Keratinocyte (primary cell): Measurements from ENCODE around the gene CAND2. TPM values are rescaled to one million over a fixed set of nuclear protein-coding genes. Genes with fewer than 3 reads are reported as not detected.

Experiments
- DNase-seq: peaks from one replicate; pipeline ENCODE4 v3.0.0-alpha.2; 2011; ENCODE audit warnings: low read depth, missing footprints, low spot score
- FAIRE-seq: peaks from 2 replicates; lab custom pipeline; 2011; peaks lifted over from hg19 to GRCh38; lab: Jason Lieb, UNC
- H2AFZ ChIP-seq: 2 replicates; pipeline ENCODE4 v1.6.0; 2012; ENCODE audit warnings: low read length, control low read depth, inconsistent platforms; ENCODE audit not compliant: control insufficient read depth
- H3K27ac ChIP-seq: 2 replicates; pipeline ENCODE4 v1.5.1; 2011; ENCODE audit warnings: low read length; ENCODE audit not compliant: control insufficient read depth, insufficient read depth
- H3K27me3 ChIP-seq: 3 replicates; pipeline ENCODE4 v1.6.0; 2011; ENCODE audit warnings: low read length; ENCODE audit not compliant: control insufficient read depth, insufficient read depth; ENCODE audit errors: extremely low read depth
- H3K36me3 ChIP-seq, 2 experiments: 2 replicates in 1 of 2; 3 replicates in 1 of 2; pipeline ENCODE4 v1.5.1; 2011; ENCODE audit warnings: low read length in 2 of 2, mild to moderate bottlenecking in 1 of 2; ENCODE audit not compliant: control insufficient read depth in 2 of 2, insufficient read depth in 2 of 2; ENCODE audit errors: extremely low read depth in 1 of 2
- H3K4me1 ChIP-seq: 3 replicates; pipeline ENCODE4 v1.5.1; 2011; ENCODE audit warnings: low read length; ENCODE audit not compliant: control insufficient read depth, insufficient read depth; ENCODE audit errors: extremely low read depth
- H3K4me2 ChIP-seq: 3 replicates; pipeline ENCODE4 v1.6.0; 2011; ENCODE audit warnings: low read depth, low read length; ENCODE audit not compliant: control insufficient read depth, insufficient read depth; ENCODE audit errors: extremely low read depth
- H3K4me3 ChIP-seq, 3 experiments: fragments of 200-600 bp in 1 of 3; sonication (generic) in 1 of 3; 2 replicates in 2 of 3; 3 replicates in 1 of 3; pipeline ENCODE4 v1.5.1; 2011 to 2016; ENCODE audit warnings: low read length in 3 of 3, mild to moderate bottlenecking in 3 of 3, control low read depth in 2 of 3, inconsistent platforms in 1 of 3, low read depth in 1 of 3, mixed read lengths in 1 of 3, mixed run types in 1 of 3, moderate library complexity in 1 of 3; ENCODE audit not compliant: control insufficient read depth in 2 of 3, insufficient read depth in 2 of 3; ENCODE audit errors: extremely low read depth in 1 of 3
- H3K79me2 ChIP-seq: 2 replicates; pipeline ENCODE4 v1.6.0; 2012; ENCODE audit warnings: low read length; ENCODE audit not compliant: control insufficient read depth, insufficient read depth
- H3K9ac ChIP-seq: 3 replicates; pipeline ENCODE4 v1.6.0; 2011; ENCODE audit warnings: low read length; ENCODE audit not compliant: control insufficient read depth, insufficient read depth; ENCODE audit errors: extremely low read depth
- H3K9me1 ChIP-seq: 3 replicates; pipeline ENCODE4 v1.6.0; 2011; ENCODE audit warnings: low read length; ENCODE audit not compliant: control insufficient read depth, insufficient read depth; ENCODE audit errors: extremely low read depth
- H3K9me3 ChIP-seq: 2 replicates; pipeline ENCODE4 v1.5.1; 2012; ENCODE audit warnings: low read depth, low read length; ENCODE audit not compliant: control insufficient read depth
- H4K20me1 ChIP-seq: 3 replicates; pipeline ENCODE4 v1.6.0; 2011; ENCODE audit warnings: low read length; ENCODE audit not compliant: control insufficient read depth, insufficient read depth; ENCODE audit errors: extremely low read depth
- CTCF ChIP-seq, 3 experiments: IDR thresholded peaks in 1 of 3; conservative IDR thresholded peaks in 1 of 3; optimal IDR thresholded peaks in 1 of 3; 2 replicates in 2 of 3; 3 replicates in 1 of 3; pipeline versions ENCODE3 to v1.5.1; 2011; ENCODE audit warnings: low read length in 3 of 3, mild to moderate bottlenecking in 3 of 3, moderate library complexity in 2 of 3, control low read depth in 1 of 3, inconsistent platforms in 1 of 3; ENCODE audit not compliant: insufficient read depth in 2 of 3; ENCODE audit errors: extremely low read depth in 1 of 3
- EZH2 ChIP-seq: IDR thresholded peaks from one replicate; pipeline ENCODE4 v1.6.1; 2012; ENCODE audit warnings: inconsistent platforms, mild to moderate bottlenecking, low read length, moderate library complexity
- dilution Hi-C: fragments of 300-500 bp; cut with MboI; formaldehyde crosslinking; loops from one replicate; pipeline ENCODE4 v1.7.0; 2020; ENCODE audit warnings: low sequenced_read_pairs; ENCODE audit not compliant: extremely low pct_ligation_motif_present
- polyA plus RNA-seq, 5 experiments: library from polyadenylated mRNA; depleted of rRNA in 3 of 5; stranded (reverse) in 3 of 5; stranded (forward) in 1 of 5; unstranded in 1 of 5; fragments of >200 nt; gene quantifications; 1 replicate in 1 of 5; 2 replicates in 3 of 5; 3 replicates in 1 of 5; pipeline versions ENCODE4 v1.2.1 to v1.2.3, GENCODE V29; 2011 to 2012; ENCODE audit warnings: missing spikeins in 2 of 5, low read depth in 1 of 5, low replicate concordance in 1 of 5
- small RNA-seq, 3 experiments: library from RNA; depleted of rRNA; stranded (forward); fragments of <200 nt; gene quantifications; one replicate each; pipeline ENCODE3, GENCODE V24; 2012; ENCODE audit warnings: low read depth in 3 of 3, low replicate concordance in 1 of 3; ENCODE audit not compliant: insufficient read length in 3 of 3

CAND2 gene
- polyA plus RNA-seq, 1 donor (not counting 4 experiments of a cell fraction or from before 2014, with no cell fraction given): 0.05 TPM

- TF ChIP-seq CTCF (optimal IDR thresholded peaks at IDR 0.05 in 1 of 3, IDR thresholded peaks at IDR 0.05 in 1 of 3, conservative IDR thresholded peaks at IDR 0.05 in 1 of 3; ENCODE audit: extremely low read depth in 1 of 3, insufficient read depth in 2 of 3, low read length in 3 of 3): no peak
- no peak for TF ChIP-seq EZH2
Measured at GRCh38 chr3:12882336-12883310, 86.1 kb downstream of the CAND2 start.

GRCh38 chr3:12884186-12884680 lies 87.8 kb downstream of the CAND2 start:
- H3K79me2 ChIP-seq: no peaks in the 10 kb centered on the region
- no peak for FAIRE-seq
- H3K9me3 ChIP-seq: no peaks in the 10 kb centered on the region
- dilution Hi-C loops: no loop called here
- TF ChIP-seq EZH2: no peak
- no peak for TF ChIP-seq CTCF (optimal IDR thresholded peaks at IDR 0.05 in 1 of 3, IDR thresholded peaks at IDR 0.05 in 1 of 3, conservative IDR thresholded peaks at IDR 0.05 in 1 of 3; ENCODE audit: extremely low read depth in 1 of 3, insufficient read depth in 2 of 3, low read length in 3 of 3)
- H4K20me1 ChIP-seq: no peaks in the 10 kb centered on the region
- H3K4me3 ChIP-seq: no peak overlapping the region
- no peaks in the 10 kb centered on the region for H3K9me1 ChIP-seq
- no peak overlapping the region for H3K4me2 ChIP-seq
- no peak overlapping the region for H3K9ac ChIP-seq
- no peak overlapping the region for H3K27ac ChIP-seq
- no peak for DNase-seq
- no peaks in the 10 kb centered on the region for H3K36me3 ChIP-seq
- H3K4me1 ChIP-seq: peaks cover 3% of the 10 kb centered on the region
- H2AFZ ChIP-seq: peak overlapping the region; percentile 46
- H3K27me3 ChIP-seq: peaks cover 22% of the 10 kb centered on the region

More at GRCh38 chr3:12882336-12883310, 86.1 kb downstream of the CAND2 start:
- dilution Hi-C loops: no loop called here
- Histone ChIP-seq H3K4me1 (peaks cover 3% of the 10 kb centered on the region), H3K27me3 (peaks cover 18% of the 10 kb centered on the region), H4K20me1 (no peaks in the 10 kb centered on the region), H2AFZ (no peak overlapping the region), H3K9ac (no peak overlapping the region), H3K4me3 (no peak overlapping the region), H3K36me3 (no peaks in the 10 kb centered on the region), H3K79me2 (no peaks in the 10 kb centered on the region), H3K27ac (no peak overlapping the region), H3K4me2 (no peak overlapping the region), H3K9me3 (no peaks in the 10 kb centered on the region), H3K9me1 (no peaks in the 10 kb centered on the region)
- no peak for FAIRE-seq
- no peak for DNase-seq

Small RNAs within 50 kb of the gene (small RNA-seq; reads per million reads assigned to genes)
- gene AC034198.1: 0 reads per million in 3 experiments

Other genes starting within 250 kb of the CAND2 start
- 31.8 to 35.1 TPM (median 34.3 TPM) in 3 replicates for gene MKRN2, start 239.6 kb upstream of the CAND2 start, polyA plus RNA-seq
- gene RAF1, start 132.6 kb upstream of the CAND2 start, polyA plus RNA-seq: 68.3 to 92.4 TPM (median 80.1 TPM) in 3 replicates
- 240 to 475 TPM (median 311 TPM) in 3 replicates for gene TMEM40, start 37.4 kb upstream of the CAND2 start, polyA plus RNA-seq
- 2,329 to 2,828 TPM (median 2,534 TPM) in 3 replicates for gene RPL32, start 44.9 kb downstream of the CAND2 start, polyA plus RNA-seq